PFSK-1 (cell line): Measurements from ENCODE around the gene ISG20.

ENCODE experiments used
- FOXP2 ChIP-seq: optimal IDR thresholded peaks from 2 replicates; pipeline ENCODE3; 2011; ENCODE audit warnings: borderline replicate concordance, control low read depth, inconsistent platforms; ENCODE audit not compliant: insufficient read depth; ENCODE audit errors: extremely low read length, extremely low read depth
- POLR2AphosphoS5 ChIP-seq: IDR thresholded peaks from 2 replicates; pipeline ENCODE4 v1.6.1; 2012; ENCODE audit warnings: low read depth, mild to moderate bottlenecking, control low read depth, low read length, moderate library complexity
- TAF1 ChIP-seq: IDR thresholded peaks from 2 replicates; pipeline ENCODE4 v1.6.1; 2012; ENCODE audit warnings: low read length, control low read depth, borderline replicate concordance; ENCODE audit not compliant: insufficient read depth

The ISG20 gene

DNA sequence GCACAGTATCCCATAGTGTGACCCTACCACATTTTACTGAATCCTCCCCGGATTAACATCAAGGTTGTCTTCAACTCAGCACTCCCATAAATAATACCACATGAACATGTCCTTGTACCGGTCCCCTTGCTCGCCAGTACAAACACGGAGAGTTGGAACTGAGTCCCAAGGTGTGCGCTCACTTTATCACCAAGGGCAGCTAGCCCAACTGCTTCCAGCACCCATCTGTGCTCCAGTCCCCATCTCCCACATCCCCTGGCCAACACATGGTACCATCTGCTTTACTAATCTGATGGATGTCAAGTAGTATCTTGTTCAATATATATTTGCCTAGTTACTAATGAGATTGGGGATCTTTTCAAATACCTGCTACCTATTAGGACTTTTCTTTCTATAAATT is 64.7 kb downstream of the ISG20 start:
- no peak for TF ChIP-seq POLR2AphosphoS5
- no peak for TF ChIP-seq FOXP2
- TF ChIP-seq TAF1: no peak

DNA sequence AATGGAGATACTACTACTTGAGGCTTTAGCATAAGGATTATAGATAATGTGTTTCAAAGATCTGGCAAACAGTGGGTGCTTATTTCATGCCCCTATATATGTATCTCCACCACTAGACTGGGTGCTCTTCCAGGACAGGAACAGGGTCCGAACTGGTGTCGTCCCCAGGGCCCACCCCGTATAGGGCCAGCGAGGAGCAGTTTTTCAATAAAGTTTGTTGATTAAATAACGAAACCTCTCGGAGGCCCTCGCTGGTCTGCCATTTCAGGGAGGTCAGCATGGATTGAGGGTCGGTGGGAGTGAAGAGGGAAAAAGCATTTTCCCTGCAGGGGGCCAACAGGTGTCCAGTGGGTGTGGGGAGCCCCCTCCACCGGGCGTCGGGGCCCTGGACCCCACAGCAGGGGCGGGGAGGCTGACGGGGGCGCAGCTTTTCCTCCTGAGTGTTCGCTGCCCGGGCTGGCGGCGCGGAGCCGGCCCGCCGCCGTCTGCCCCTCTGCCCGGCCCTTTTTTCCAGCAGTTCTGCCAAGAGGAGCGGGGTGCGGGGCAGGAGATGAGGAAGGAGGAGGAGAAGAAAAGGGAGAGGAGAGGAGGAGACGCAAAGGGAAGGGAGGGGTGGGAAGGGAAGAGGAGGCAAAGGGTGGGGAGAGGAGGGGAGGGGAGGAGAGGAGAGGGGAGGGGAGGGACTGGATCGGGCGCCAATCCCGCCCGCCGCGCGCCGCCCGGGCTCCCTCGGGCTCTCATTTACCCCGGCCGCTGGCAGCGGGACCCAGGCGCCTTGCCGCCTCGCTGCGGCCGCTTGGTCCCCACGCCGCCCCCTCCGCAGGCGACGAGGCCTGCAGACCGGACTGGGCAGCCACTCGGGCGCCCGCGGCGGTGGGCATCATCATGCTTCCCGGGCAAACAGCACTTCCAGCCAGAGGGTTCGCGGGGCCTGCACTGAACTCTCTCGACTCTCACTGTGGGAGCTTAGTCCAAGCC is 66.3 kb downstream of the ISG20 start:
- TF ChIP-seq FOXP2: no peak

DNA sequence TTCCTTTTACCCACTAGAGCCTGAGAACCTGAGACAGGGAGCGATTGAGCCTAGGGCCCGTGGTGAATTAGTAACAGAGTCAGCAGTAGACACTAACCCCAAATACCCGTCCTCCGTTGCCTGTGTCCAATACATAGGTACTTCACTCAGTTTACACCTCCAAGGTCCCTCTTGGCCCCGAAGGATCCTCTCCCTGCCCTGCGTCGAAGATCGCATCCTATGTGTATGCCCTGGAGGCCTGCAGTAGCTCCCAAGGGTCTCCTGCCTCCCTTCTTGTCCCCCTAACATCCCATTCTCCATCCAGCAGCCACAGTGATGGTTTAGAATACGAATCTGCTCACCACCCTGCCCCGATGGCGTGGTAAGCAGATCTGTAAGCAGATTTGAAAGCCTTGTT is 67.0 kb downstream of the ISG20 start:
- TF ChIP-seq POLR2AphosphoS5: no peak
- no peak for TF ChIP-seq TAF1
